ENCODE measurements around the gene CBX4.

CBX4 gene

DNA sequence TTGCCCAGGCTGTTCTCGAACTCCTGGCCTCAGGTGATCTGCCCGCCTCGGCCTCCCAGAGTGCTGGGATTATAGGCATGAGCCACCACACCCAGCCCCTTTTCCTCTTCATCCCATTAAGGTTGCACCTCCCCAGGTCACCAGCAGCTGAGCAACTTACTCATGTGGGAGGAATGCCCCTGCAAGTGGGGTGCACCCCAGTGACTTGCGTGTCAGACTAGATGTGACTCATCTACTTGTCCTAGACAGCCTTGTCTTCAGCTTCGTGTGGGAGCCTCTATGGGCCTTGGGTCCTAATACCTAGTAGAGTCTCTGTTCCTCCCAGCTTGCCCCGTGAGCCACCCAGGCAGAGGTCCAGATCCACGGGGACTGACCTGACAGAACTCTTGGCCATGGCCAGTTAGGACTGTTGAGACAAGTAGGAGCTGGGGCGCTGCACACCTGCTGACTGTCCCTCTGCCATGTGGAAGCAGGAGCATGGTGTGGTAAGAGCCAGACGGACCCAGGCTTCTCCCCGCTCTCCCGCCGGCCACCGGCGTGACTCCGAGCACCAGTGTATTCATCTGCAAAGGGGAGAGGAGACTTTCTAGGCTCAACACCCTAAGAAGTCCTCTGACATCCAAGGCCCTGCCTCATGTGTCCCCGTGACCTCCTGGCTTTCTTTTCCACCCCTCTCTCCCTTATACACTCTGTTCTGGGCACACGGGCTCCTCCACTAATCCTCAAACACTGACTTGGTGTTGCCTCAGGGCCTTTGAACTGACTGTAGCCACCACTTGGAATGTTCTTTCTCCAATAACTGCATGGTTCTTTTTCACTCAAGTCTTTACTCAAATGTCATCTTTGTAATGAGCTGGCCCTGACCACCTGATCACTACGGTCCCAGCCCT is 11.6 kb upstream of the CBX4 start (continued):
- TF ChIP-seq ZBTB10 (tag by site-specific recombination; IDR thresholded peaks at IDR 0.05) (no peak), SCRT2 (tag by site-specific recombination; IDR thresholded peaks at IDR 0.05) (no peak), SETDB1 (IDR thresholded peaks at IDR 0.05; ENCODE audit: insufficient read length, low read length) (no peak), KLF7 (tag by site-specific recombination; IDR thresholded peaks at IDR 0.05; ENCODE audit: borderline replicate concordance) (no peak), ZNF785 (tag by site-specific recombination; IDR thresholded peaks at IDR 0.05) (no peak)
- TF ChIP-seq, protein P1, sequence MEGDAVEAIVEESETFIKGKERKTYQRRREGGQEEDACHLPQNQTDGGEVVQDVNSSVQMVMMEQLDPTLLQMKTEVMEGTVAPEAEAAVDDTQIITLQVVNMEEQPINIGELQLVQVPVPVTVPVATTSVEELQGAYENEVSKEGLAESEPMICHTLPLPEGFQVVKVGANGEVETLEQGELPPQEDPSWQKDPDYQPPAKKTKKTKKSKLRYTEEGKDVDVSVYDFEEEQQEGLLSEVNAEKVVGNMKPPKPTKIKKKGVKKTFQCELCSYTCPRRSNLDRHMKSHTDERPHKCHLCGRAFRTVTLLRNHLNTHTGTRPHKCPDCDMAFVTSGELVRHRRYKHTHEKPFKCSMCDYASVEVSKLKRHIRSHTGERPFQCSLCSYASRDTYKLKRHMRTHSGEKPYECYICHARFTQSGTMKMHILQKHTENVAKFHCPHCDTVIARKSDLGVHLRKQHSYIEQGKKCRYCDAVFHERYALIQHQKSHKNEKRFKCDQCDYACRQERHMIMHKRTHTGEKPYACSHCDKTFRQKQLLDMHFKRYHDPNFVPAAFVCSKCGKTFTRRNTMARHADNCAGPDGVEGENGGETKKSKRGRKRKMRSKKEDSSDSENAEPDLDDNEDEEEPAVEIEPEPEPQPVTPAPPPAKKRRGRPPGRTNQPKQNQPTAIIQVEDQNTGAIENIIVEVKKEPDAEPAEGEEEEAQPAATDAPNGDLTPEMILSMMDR (tag by site-specific recombination; IDR thresholded peaks at IDR 0.05) = no peak
- TF ChIP-seq, protein P2, sequence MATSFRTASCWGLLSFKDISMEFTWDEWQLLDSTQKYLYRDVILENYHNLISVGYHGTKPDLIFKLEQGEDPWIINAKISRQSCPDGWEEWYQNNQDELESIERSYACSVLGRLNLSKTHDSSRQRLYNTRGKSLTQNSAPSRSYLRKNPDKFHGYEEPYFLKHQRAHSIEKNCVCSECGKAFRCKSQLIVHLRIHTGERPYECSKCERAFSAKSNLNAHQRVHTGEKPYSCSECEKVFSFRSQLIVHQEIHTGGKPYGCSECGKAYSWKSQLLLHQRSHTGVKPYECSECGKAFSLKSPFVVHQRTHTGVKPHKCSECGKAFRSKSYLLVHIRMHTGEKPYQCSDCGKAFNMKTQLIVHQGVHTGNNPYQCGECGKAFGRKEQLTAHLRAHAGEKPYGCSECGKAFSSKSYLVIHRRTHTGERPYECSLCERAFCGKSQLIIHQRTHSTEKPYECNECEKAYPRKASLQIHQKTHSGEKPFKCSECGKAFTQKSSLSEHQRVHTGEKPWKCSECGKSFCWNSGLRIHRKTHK (tag by site-specific recombination; IDR thresholded peaks at IDR 0.05) = no peak
- TF ChIP-seq, protein P3, sequence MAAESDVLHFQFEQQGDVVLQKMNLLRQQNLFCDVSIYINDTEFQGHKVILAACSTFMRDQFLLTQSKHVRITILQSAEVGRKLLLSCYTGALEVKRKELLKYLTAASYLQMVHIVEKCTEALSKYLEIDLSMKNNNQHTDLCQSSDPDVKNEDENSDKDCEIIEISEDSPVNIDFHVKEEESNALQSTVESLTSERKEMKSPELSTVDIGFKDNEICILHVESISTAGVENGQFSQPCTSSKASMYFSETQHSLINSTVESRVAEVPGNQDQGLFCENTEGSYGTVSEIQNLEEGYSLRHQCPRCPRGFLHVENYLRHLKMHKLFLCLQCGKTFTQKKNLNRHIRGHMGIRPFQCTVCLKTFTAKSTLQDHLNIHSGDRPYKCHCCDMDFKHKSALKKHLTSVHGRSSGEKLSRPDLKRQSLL (tag by site-specific recombination; IDR thresholded peaks at IDR 0.05) = no peak

- POLR2A ChIA-PET = interaction anchor here (0.9 to 3.7 kb wide), 3 partner anchors 11 to 53 kb away, joined by 3 to 19 read pairs (median 12); partner anchors contain the start of genes CBX4 and CBX8
- peaks cover 6% of the 10 kb centered on the region; the same call in 1 of the 2 replicates for H3K4me1 ChIP-seq (ENCODE audit: control insufficient read depth, insufficient read depth, low read length)
- H3K27ac ChIP-seq (ENCODE audit: extremely low read depth, low read depth, low read length) = no peak overlapping the region
Observed at GRCh38 chr17:79849953-79850352, 10.7 kb upstream of the CBX4 start.

GRCh38 chr17:79848370-79848766 is 9.1 kb upstream of the CBX4 start:
- H3K9me3 ChIP-seq (ENCODE audit: control insufficient read depth, insufficient read depth, low read depth, low read length) = no peaks in the 10 kb centered on the region
- no peaks in the 10 kb centered on the region for H3K36me3 ChIP-seq (ENCODE audit: control insufficient read depth in 2 of 2, insufficient read depth in 1 of 2, low read length in 2 of 2)
- TF ChIP-seq, protein P4, sequence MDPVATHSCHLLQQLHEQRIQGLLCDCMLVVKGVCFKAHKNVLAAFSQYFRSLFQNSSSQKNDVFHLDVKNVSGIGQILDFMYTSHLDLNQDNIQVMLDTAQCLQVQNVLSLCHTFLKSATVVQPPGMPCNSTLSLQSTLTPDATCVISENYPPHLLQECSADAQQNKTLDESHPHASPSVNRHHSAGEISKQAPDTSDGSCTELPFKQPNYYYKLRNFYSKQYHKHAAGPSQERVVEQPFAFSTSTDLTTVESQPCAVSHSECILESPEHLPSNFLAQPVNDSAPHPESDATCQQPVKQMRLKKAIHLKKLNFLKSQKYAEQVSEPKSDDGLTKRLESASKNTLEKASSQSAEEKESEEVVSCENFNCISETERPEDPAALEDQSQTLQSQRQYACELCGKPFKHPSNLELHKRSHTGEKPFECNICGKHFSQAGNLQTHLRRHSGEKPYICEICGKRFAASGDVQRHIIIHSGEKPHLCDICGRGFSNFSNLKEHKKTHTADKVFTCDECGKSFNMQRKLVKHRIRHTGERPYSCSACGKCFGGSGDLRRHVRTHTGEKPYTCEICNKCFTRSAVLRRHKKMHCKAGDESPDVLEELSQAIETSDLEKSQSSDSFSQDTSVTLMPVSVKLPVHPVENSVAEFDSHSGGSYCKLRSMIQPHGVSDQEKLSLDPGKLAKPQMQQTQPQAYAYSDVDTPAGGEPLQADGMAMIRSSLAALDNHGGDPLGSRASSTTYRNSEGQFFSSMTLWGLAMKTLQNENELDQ (tag by site-specific recombination; IDR thresholded peaks at IDR 0.05; ENCODE audit: low read depth) = no peak
- no peak for TF ChIP-seq ZNF140 (tag by site-specific recombination; IDR thresholded peaks at IDR 0.05)
- no peak for TF ChIP-seq FEZF1 (tag by site-specific recombination; IDR thresholded peaks at IDR 0.05)
- TF ChIP-seq ZNF600 (tag by site-specific recombination; IDR thresholded peaks at IDR 0.05) = no peak
- no peak for TF ChIP-seq GLIS2 (tag by site-specific recombination; IDR thresholded peaks at IDR 0.05)
- TF ChIP-seq INSM2 (tag by site-specific recombination; IDR thresholded peaks at IDR 0.05) = no peak
- no peak overlapping the region for H3K27ac ChIP-seq (ENCODE audit: extremely low read depth, low read depth, low read length)
- H3K4me3 ChIP-seq (ENCODE audit: low read depth, low read length) = no peak overlapping the region
- ChIA-PET CTCF (interaction anchor here (1.0 to 4.1 kb wide), 3 partner anchors 8 to 127 kb away, joined by 3 to 31 read pairs (median 7); partner anchors contain the start of gene CBX4), POLR2A (interaction anchor here (3.7 kb wide), 1 partner anchor 9 kb away, joined by 19 read pairs; the partner anchor contains the start of gene CBX4)
- H3K4me1 ChIP-seq (ENCODE audit: control insufficient read depth, insufficient read depth, low read length) = peaks cover 7% of the 10 kb centered on the region; the same call in 1 of the 2 replicates

More at GRCh38 chr17:79849953-79850352, 10.7 kb upstream of the CBX4 start:
- Histone ChIP-seq H3K4me3 (ENCODE audit: low read depth, low read length) (no peak overlapping the region), H3K9me3 (ENCODE audit: control insufficient read depth, insufficient read depth, low read depth, low read length) (no peaks in the 10 kb centered on the region), H3K36me3 (ENCODE audit: control insufficient read depth in 2 of 2, insufficient read depth in 1 of 2, low read length in 2 of 2) (no peaks in the 10 kb centered on the region)
- CTCF ChIA-PET = interaction anchor here (0.5 to 4.1 kb wide), 4 partner anchors 10 to 60 kb away, joined by 3 to 31 read pairs (median 3); partner anchors contain the start of gene CBX4
- TF ChIP-seq ZBTB20 (tag by site-specific recombination; IDR thresholded peaks at IDR 0.05) = 0 out of 2 replicates have a peak, but pooled peaks have one; percentile 4
- no peak for TF ChIP-seq IKZF3 (tag by site-specific recombination; IDR thresholded peaks at IDR 0.05)
- TF ChIP-seq GFI1B (tag by site-specific recombination; IDR thresholded peaks at IDR 0.05) = no peak
- TF ChIP-seq ZNF239 (tag by site-specific recombination; IDR thresholded peaks at IDR 0.05) = no peak
